Measurements from ENCODE around the gene SLC16A5.
A peak's percentile ranks its signal among the peaks of the same experiment; 100 is the strongest.
"Not testable (repeated sequence)": the region's sequence is repeated elsewhere in the genome, so short reads cannot be mapped to it uniquely, and the experiment has no call there.

SLC16A5 gene

DNA sequence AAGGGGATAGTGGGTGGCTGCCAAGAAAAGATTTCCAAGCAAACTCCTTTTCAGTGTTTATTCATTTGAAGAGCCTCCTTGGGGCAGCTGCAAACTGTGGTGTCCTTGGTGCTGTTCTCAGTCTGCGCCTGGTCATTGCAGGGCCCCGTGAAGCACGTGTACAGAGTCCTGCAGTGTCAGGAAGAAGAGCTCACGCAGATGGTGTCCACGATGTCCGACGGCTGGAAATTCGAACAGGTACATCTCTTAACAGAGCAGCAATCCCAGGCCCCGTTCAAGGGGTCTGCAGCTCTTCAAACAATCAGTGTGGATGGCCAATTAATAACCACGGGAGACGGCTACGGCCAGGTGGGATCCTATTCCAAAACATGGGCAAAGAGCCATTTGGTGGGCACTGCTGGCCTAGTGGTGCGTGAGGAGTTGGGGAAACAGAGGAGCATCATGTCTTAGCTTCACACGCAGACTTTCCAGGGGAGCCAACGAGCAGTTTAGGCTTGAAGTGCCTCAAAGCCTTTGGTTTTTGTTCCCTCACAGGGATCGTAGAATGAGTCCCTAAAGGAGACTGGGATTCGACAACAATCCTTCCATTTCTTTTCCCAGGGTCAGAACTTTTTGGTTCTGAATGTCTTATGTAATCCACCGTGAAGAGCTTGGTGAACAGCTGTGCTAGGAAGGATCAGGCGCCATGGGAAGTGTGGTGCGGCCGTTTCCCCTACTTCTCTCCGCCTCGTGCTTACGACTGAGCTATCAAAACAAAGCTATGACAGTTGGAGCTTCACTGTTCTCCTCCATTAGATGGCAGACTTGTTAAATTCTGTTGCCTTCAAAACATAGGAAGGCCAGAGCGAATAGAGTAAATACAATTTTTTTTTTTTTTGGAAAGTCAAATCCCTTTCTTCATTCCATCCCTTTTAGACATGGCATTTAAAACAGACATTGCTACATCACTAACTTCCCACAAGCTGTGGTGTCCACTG, 28.1 kb upstream of the SLC16A5 start:
- FAIRE-seq: no peak
- no peak for TF ChIP-seq POLR2A (IDR thresholded peaks at IDR 0.05; ENCODE audit: low read depth, low read length)
- DNase-seq (ENCODE audit: insufficient read length, low spot score): no peak

DNA sequence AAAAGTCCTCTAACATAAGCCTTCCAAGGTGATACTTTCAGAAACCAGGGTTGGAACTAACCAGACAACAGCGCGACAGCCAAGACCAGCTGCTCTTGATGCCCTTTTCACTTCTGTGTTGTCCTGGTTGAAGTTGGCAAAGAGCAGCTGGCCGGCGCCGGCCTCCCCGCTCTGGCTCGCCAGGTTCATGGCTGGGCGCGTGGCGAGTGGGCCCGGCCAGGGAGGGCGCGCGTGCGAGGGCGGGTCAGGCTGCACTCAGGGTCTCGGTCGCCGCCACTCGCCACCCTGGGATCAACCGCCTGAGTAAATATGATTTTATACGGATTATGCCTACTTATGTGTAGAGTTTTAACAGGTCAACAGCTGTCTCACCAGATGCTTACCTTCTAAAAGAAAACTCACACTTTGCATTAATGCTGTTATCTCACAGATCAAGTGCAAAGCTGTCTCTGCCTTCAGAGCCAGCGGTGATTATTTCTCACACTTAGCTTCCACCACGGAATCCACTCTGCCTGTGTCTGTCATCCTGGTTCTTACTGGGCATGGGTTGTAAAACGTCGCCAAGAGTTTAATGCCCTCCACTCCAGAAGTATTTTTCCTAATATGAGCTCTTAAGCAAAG, 27.2 kb upstream of the SLC16A5 start:
- DNase-seq (ENCODE audit: insufficient read length, low spot score): no peak
- TF ChIP-seq POLR2A (IDR thresholded peaks at IDR 0.05; ENCODE audit: low read depth, low read length): no peak
- no peak for FAIRE-seq

GRCh38 chr17:75061055-75061438, 26.7 kb upstream of the SLC16A5 start:
- FAIRE-seq (no peak), DNase-seq (ENCODE audit: insufficient read length, low spot score) (no peak)
- TF ChIP-seq POLR2A (IDR thresholded peaks at IDR 0.05; ENCODE audit: low read depth, low read length): no peak

- FAIRE-seq: no peak
- no peak for DNase-seq (ENCODE audit: insufficient read length, low spot score)
- no peak for TF ChIP-seq POLR2A (IDR thresholded peaks at IDR 0.05; ENCODE audit: low read depth, low read length)
These were observed 26.1 kb upstream of the SLC16A5 start for GRCh38 chr17:75061618-75062017.

DNA sequence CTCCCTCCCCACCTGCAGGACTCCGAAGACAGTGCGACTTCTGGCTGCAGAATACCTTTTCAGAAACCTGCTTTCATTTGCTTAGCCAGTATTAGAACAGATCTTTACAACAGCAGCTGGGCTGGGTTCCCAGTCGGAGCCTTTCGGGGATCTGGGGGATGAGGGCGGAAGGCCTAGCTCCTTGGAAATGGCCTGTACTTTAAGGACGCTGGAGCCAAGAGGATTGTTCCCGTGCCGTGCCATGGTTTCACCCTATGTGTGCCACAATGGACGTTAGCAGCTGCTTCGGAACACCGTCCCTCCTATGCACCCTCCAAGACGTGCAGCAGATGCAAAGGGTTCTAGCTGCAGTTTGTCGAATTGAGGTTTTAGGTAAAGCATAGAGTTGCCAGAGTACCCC, 24.6 kb upstream of the SLC16A5 start:
- DNase-seq (ENCODE audit: insufficient read length, low spot score): no peak
- TF ChIP-seq POLR2A (IDR thresholded peaks at IDR 0.05; ENCODE audit: low read depth, low read length): no peak
- FAIRE-seq: no peak

GRCh38 chr17:75063626-75064025, 24.1 kb upstream of the SLC16A5 start:
- FAIRE-seq (no peak), DNase-seq (ENCODE audit: insufficient read length, low spot score) (no peak)
- no peak for TF ChIP-seq POLR2A (IDR thresholded peaks at IDR 0.05; ENCODE audit: low read depth, low read length)

DNA sequence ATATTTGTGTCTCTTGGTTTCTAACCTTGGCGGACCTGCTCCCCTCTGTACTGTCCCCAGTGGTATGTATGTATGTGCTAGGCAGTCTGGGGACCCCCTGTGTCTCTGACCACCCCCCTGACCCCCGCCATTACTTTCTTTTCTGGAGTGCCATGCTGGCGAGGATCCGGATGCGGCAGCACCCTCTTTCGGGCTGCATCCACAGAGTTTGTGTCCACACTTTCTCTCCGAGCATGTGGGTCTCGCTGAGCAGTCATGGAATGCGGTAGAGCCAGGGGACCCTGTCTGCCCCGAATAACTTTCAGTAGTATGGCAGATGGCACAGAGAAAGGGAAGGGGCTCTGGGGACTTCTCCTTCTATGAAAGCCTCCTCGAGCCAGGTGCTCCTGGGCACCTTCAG, 23.7 kb upstream of the SLC16A5 start:
- no peak for TF ChIP-seq POLR2A (IDR thresholded peaks at IDR 0.05; ENCODE audit: low read depth, low read length)
- FAIRE-seq (no peak), DNase-seq (ENCODE audit: insufficient read length, low spot score) (no peak)

DNA sequence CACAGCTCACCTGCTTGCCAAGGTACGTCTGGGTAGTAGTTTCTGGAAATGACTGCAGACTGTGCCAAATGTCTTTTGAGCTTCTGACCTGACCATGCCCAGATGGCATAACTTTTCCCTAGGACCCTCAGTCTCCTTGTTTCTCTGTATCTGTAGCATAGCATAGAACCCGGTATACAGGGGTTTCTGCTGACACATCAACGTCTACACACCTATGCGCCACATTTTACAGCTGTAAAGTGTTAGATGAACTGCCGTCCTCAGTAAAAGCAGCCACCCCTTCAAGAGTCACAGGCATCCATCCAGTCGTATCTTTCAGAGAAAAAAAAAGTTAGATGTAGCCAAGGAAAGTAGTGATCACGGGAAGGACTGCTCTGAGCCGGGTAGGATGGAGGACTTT, 23.3 kb upstream of the SLC16A5 start:
- no peak for FAIRE-seq
- DNase-seq (ENCODE audit: insufficient read length, low spot score): no peak
- no peak for TF ChIP-seq POLR2A (IDR thresholded peaks at IDR 0.05; ENCODE audit: low read depth, low read length)

DNA sequence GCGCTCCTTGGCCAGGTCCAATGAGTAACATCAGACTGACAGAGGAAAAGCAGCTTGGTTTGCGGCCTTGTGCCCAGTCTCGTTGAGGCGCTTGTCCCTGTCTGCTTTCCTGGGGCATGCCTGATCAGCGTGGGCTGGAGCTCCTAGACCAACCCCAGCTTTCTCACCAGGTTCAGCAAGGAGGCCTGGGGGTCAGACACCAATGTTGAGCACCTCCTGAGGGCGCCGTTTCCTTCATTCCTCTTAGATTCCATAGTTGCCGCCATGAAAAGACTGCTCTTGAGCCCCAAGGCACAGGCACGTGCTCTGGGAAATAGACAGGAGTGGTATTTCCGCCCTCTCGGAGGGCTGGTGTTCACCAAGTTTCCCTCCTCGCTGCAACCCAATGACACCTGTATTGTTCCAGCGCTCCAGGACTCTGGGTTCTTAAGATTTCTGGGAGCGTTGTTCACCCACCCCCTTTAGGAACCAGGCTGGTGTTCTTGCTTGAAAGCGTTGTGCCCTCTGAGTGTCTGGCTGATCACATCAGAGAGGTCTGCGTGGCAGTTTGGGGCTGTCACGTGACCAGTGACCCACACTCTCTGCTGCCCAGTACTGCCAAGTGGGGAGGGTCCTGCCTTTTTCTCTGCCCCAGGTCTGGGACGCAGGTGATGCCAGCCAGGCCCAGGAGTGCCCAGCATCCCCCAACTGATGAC, 22.7 kb upstream of the SLC16A5 start:
- no peak for TF ChIP-seq POLR2A (IDR thresholded peaks at IDR 0.05; ENCODE audit: low read depth, low read length)
- DNase-seq (ENCODE audit: insufficient read length, low spot score) (no peak), FAIRE-seq (no peak)

GRCh38 chr17:75065562-75066151, 22.1 kb upstream of the SLC16A5 start:
- peak; percentile 72 for DNase-seq (ENCODE audit: insufficient read length, low spot score)
- FAIRE-seq: no peak
- no peak for TF ChIP-seq POLR2A (IDR thresholded peaks at IDR 0.05; ENCODE audit: low read depth, low read length)

DNA sequence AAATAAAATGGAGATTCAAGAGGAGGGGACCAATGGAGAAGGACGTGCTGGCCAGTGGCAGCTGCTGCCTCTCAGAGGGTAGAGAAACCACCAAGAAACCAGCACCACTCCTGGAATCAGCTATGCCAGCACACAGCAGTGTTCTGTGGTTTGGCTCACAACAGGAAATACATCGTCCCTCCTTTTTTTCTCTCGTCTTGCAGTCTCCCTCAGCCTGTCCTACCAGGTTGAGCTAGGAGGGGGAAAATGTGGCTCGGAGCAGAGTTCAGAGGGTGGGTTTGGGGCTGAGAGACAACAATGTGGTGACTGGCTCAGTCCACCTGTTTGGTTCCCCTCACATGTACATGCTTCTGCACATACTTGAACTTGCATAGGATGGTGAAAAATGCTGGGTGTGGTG, 19.9 kb upstream of the SLC16A5 start:
- TF ChIP-seq POLR2A (IDR thresholded peaks at IDR 0.05; ENCODE audit: low read depth, low read length): no peak
- FAIRE-seq (no peak), DNase-seq (ENCODE audit: insufficient read length, low spot score) (peak; percentile 84)

GRCh38 chr17:75068750-75069149, 19.0 kb upstream of the SLC16A5 start:
- FAIRE-seq (no peak), DNase-seq (ENCODE audit: insufficient read length, low spot score) (no peak)
- no peak for TF ChIP-seq POLR2A (IDR thresholded peaks at IDR 0.05; ENCODE audit: low read depth, low read length)

DNA sequence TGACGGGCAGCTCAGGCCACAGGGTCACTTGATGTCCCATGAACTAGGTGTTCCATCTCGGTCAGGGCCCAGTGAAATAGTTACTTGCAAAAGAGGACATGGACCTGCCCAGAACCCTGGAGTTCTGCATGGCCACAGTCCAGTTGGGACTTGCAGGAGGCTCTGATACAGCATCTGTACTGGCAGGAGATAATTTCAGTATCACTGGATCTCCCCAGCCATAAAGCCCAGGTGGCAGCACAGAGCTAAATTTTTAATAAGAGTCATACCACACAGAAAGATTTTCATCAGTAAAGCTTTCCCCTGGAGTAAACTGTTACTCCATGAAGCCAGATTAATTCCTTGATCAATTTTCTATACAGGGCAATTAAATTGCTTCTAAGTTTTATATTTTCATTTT, 18.0 kb upstream of the SLC16A5 start:
- DNase-seq (ENCODE audit: insufficient read length, low spot score) (peak; percentile 61), FAIRE-seq (no peak)
- no peak for TF ChIP-seq POLR2A (IDR thresholded peaks at IDR 0.05; ENCODE audit: low read depth, low read length)

DNA sequence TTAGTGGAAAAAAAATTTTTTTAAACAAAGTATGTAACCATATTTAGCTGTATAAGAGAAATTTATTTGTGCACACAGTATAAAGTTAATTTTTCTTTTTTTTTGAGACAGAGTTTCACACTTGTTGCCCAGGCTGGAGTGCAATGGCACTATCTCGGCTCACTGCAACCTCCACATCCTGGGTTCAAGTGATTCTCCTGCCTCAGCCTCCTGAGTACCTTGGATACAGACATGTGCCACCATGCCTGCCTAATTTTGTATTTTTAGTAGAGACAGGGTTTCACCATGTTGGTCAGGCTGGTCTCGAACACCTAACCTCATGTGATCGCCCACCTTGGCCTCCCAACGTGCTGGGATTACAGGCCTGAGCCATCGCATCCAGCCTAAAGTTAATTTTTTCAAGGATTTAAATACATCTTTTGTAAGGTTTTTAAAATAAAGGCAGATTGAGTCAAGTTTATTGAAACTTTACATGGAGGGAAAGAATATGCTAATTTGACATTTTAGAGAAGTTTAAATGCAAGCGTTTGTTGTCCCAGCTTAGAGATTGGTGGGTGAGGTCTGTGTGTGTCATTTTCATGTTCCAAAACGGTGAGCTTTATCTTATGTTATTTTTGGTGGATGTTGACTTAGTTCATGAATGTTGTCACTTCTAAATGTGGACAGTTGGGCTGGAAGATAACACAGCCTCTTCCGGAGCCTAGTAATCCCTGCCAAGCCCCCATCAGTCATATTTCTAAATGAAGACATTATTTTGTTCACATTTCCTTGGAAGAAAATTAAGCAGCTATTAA, 16.1 kb upstream of the SLC16A5 start:
- FAIRE-seq: not testable (repeated sequence)

GRCh38 chr17:75072909-75073308, 14.8 kb upstream of the SLC16A5 start:
- DNase-seq (ENCODE audit: insufficient read length, low spot score); FAIRE-seq: not testable (repeated sequence)

More for the DNA sequence above, 16.1 kb upstream of the SLC16A5 start:
- not testable (repeated sequence) for DNase-seq (ENCODE audit: insufficient read length, low spot score)
